PC-9 (cell line): ENCODE data around the gene TMEM200C.
"Not testable (repeated sequence)": the region's sequence is repeated elsewhere in the genome, so short reads cannot be mapped to it uniquely, and the experiment has no call there.

Experiments used
- CTCF ChIP-seq: fragments of 200-600 bp; sonication (generic); conservative IDR thresholded peaks from 2 replicates; pipeline ENCODE4 v1.6.1; 2017; ENCODE audit warnings: mixed run types, antibody characterized with exemption, mild to moderate bottlenecking, moderate library complexity
- EZH2 ChIP-seq: fragments of 200-600 bp; sonication (generic); IDR thresholded peaks from 2 replicates; pipeline ENCODE4 v1.8.0; 2017; ENCODE audit warnings: antibody characterized with exemption, low read depth

- TF ChIP-seq EZH2, CTCF: not testable (repeated sequence)
These were observed 33.2 kb downstream of the TMEM200C start for GRCh38 chr18:5862127-5862526.
